Measurements from ENCODE around the gene SLC25A38.

DNA sequence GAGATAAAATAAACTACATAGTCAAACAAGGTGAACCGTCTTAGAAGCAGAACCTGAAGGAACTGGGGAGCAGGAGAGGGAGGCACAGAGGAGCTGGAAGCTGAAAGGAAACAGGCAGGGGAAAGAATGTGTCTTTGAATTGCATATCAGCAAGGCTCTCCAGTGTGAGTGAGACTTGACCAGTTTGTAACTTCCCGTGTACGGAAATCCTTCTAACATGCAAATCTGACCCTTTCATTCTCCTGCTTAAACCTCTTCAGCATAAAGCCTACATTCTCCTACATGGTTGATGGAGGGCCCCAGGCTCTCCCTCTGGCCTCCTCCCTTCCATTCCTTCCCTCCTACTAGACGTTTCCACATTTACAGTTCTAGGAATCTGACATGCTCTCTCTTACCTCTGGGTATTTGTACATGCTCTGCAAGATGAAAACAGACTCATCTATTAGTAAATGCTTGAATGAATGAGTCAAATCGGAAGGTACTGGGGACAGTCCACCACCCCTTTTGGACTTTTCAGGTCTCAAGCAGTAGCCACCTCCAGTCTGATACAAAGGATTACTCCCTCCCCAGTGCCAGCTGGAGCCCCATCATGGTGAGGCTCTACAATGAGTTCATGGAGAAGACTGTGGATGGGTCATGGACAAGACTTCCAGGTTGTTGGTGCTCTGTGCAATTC lies 6.1 kb upstream of the SLC25A38 start:
- TF ChIP-seq, protein P1, sequence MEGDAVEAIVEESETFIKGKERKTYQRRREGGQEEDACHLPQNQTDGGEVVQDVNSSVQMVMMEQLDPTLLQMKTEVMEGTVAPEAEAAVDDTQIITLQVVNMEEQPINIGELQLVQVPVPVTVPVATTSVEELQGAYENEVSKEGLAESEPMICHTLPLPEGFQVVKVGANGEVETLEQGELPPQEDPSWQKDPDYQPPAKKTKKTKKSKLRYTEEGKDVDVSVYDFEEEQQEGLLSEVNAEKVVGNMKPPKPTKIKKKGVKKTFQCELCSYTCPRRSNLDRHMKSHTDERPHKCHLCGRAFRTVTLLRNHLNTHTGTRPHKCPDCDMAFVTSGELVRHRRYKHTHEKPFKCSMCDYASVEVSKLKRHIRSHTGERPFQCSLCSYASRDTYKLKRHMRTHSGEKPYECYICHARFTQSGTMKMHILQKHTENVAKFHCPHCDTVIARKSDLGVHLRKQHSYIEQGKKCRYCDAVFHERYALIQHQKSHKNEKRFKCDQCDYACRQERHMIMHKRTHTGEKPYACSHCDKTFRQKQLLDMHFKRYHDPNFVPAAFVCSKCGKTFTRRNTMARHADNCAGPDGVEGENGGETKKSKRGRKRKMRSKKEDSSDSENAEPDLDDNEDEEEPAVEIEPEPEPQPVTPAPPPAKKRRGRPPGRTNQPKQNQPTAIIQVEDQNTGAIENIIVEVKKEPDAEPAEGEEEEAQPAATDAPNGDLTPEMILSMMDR (IDR thresholded peaks at IDR 0.05; ENCODE audit: low read length), result no peak
- TF ChIP-seq EZH2 (optimal IDR thresholded peaks at IDR 0.05; ENCODE audit: low read depth, low read length) (no peak), EZH2phosphoT487 (IDR thresholded peaks at IDR 0.05; ENCODE audit: low read length) (no peak)

Measured in MM.1S (cell line).